H1 (cell line): ENCODE data around the gene POLDIP3.
"Not testable (repeated sequence)": the region's sequence is repeated elsewhere in the genome, so short reads cannot be mapped to it uniquely, and the experiment has no call there.

Experiments
- CBX5 ChIP-seq: fragments of 300-800, 300-1000 bp; sonication (generic); IDR thresholded peaks from 2 replicates; pipeline ENCODE4 v1.7.1; 2016; ENCODE audit warnings: antibody characterized with exemption, low read length, low read depth
- GABPA ChIP-seq: IDR thresholded peaks from 2 replicates; pipeline ENCODE4 v1.6.1; 2011; ENCODE audit warnings: mild to moderate bottlenecking, low read length, moderate library complexity, borderline replicate concordance; ENCODE audit not compliant: insufficient read depth
- TF ChIP-seq, protein P1 (sequence below), 3 experiments: IDR thresholded peaks; 1 replicate in 2 of 3; 2 replicates in 1 of 3; pipeline versions ENCODE4 v1.5.1 to v1.6.1; 2011; ENCODE audit warnings: low read length in 3 of 3, mild to moderate bottlenecking in 3 of 3, inconsistent platforms in 2 of 3, low read depth in 1 of 3, moderate library complexity in 1 of 3; ENCODE audit not compliant: insufficient read depth in 1 of 3; ENCODE audit errors: control extremely low read depth in 1 of 3

GRCh38 chr22:42537199-42537831 lies 77.4 kb downstream of the POLDIP3 start:
- TF ChIP-seq, protein P1, sequence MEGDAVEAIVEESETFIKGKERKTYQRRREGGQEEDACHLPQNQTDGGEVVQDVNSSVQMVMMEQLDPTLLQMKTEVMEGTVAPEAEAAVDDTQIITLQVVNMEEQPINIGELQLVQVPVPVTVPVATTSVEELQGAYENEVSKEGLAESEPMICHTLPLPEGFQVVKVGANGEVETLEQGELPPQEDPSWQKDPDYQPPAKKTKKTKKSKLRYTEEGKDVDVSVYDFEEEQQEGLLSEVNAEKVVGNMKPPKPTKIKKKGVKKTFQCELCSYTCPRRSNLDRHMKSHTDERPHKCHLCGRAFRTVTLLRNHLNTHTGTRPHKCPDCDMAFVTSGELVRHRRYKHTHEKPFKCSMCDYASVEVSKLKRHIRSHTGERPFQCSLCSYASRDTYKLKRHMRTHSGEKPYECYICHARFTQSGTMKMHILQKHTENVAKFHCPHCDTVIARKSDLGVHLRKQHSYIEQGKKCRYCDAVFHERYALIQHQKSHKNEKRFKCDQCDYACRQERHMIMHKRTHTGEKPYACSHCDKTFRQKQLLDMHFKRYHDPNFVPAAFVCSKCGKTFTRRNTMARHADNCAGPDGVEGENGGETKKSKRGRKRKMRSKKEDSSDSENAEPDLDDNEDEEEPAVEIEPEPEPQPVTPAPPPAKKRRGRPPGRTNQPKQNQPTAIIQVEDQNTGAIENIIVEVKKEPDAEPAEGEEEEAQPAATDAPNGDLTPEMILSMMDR (IDR thresholded peaks at IDR 0.05; ENCODE audit: control extremely low read depth in 1 of 3, insufficient read depth in 1 of 3, low read depth in 1 of 3, low read length in 3 of 3), result not testable (repeated sequence)
- not testable (repeated sequence) for TF ChIP-seq GABPA, CBX5
